Superior temporal gyrus (tissue), 1 donor: Measurements from ENCODE around the gene BCORL1.

Experiments
- DNase-seq: peaks from one replicate; pipeline ENCODE4 v3.0.0-alpha.2; 2016; ENCODE audit errors: extremely low spot score

BCORL1 gene, protein sequence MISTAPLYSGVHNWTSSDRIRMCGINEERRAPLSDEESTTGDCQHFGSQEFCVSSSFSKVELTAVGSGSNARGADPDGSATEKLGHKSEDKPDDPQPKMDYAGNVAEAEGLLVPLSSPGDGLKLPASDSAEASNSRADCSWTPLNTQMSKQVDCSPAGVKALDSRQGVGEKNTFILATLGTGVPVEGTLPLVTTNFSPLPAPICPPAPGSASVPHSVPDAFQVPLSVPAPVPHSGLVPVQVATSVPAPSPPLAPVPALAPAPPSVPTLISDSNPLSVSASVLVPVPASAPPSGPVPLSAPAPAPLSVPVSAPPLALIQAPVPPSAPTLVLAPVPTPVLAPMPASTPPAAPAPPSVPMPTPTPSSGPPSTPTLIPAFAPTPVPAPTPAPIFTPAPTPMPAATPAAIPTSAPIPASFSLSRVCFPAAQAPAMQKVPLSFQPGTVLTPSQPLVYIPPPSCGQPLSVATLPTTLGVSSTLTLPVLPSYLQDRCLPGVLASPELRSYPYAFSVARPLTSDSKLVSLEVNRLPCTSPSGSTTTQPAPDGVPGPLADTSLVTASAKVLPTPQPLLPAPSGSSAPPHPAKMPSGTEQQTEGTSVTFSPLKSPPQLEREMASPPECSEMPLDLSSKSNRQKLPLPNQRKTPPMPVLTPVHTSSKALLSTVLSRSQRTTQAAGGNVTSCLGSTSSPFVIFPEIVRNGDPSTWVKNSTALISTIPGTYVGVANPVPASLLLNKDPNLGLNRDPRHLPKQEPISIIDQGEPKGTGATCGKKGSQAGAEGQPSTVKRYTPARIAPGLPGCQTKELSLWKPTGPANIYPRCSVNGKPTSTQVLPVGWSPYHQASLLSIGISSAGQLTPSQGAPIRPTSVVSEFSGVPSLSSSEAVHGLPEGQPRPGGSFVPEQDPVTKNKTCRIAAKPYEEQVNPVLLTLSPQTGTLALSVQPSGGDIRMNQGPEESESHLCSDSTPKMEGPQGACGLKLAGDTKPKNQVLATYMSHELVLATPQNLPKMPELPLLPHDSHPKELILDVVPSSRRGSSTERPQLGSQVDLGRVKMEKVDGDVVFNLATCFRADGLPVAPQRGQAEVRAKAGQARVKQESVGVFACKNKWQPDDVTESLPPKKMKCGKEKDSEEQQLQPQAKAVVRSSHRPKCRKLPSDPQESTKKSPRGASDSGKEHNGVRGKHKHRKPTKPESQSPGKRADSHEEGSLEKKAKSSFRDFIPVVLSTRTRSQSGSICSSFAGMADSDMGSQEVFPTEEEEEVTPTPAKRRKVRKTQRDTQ (N-terminal part only)

DNA sequence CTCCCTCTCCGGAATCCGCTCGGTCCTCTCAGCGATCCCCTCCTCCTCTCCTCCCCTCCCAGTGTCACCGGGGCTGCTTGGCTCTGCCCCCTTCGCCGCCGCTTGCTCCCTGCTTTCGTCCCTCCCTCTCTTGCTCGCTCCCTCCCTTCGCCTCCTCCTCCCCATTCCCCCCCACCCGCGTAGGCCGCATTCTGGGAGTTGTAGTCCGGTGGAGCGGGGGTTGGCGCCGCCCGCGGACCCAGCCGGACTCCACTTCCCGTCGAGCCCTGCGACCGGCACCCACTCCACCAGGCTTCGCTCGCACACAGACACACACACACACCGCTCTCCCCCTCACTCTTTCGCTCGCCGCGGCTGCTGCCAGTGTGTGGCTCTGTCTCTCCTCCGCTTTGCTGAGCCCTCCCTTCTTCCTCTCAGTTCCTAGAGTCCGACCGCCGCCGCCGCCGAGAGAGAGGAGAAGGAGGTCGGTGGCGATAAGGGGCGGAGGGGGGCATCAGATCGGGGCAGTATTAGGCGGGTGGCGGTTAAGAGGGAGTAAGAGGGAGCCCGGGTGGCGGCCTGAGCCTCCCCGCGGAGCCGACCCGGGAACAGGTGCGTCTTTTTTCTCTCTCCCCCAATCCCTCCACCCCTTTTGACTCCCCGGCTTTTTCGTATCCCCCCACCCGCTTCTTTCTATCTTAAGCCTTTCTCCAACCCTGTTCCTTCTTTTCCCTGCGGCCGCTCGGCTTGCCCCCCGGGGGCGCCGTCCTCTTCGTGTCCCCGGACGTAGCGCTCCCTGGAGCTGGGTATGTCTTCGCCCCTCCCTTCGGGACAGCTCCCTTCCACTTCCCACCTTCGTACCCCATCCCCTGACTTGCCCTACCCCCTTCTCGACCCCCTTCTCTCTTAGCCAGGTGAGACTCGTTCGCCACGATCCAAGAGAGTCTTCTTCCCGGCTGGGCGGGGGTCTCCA, at the start of gene BCORL1:
Gene BCORL1, plus strand, starts transcription at position 336 of the 952 bp plus-strand sequence. CDS start 22,597 bp downstream, outside the sequence.
- peak; percentile 88 for DNase-seq

DNA sequence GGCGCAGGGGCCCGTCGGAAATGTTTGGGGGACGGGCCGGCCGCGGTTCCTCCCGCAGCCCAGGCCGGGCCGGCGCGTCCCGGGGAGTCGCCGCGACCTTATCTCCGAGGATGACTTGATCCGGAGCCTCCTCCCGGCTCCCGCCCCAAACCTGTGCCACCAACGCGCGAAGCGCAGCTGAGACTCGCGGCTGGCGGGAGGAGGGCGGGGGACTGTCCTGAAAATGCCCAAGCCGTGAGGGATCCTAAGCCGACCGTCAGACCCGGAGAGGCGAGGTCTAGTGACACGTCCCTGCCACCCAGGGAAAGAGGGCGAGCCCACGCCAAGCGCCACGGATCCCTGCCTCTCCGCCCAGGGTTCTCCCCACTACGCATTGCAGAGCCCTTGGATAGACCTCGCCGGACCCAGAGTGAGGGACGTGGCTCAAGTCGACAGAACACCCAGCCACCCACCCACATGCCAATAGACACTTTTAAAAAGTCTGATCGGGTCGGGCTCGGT, 49.6 kb upstream of the BCORL1 start:
- DNase-seq: peak; percentile 8

DNA sequence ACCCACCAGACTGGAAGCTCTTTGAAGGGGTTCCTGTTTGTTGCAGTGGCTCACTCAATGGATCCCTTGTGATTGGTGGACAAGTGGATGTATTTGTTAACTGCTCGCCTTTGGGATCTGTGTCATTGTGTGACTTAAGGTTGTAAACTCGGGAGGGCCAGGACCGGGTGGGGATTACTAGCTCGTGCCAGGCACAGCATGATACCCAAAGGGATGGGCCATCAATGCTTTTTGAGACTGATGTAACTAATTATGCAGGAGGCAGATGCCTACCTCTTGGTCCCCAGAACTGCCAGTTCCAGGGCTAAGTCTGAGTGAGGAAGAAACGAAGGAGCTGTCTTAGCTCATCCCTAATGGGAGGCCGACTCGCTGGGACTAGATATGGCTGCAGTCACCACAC, 48.7 kb upstream of the BCORL1 start:
- DNase-seq: peak; percentile 21

DNA sequence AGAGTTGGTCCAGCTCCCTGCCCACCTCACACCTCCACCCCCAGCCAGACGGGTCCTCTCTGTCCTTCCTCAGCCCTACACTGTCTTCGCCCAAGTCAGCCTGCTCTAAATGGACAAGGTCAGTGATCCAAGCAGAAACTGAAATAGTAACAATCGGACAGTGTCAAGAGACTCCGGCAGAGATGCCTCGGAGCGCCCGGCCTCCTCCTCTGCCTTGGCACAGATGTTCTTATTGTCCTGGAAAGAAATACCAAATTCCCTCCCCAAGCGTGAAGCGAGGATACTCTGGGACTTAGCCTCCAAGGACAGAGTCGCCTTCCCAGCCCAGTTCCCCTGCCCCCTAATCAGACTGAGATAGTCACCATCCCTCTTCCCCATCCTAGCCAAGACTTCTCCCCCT, 48.0 kb upstream of the BCORL1 start:
- DNase-seq: no peak

DNA sequence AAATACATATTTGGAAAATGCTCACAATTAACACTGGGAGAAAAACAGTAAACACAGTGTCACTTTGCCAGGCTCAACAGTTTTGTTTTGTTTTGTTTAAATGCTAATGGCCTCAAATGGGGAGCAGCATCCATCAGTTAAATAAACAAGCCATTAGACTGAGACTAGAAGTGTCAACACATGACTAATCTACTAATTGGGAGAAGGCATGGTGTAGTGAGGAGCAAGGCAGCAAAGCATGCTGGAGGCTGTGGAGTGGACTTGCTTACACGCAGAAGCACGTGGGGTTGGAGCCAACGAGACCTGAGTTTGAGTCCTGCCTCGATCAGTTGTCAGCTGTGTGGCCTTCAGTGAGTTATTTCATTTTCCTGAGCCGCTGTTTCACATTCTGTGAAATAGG, 47.5 kb upstream of the BCORL1 start:
- no peak for DNase-seq

DNA sequence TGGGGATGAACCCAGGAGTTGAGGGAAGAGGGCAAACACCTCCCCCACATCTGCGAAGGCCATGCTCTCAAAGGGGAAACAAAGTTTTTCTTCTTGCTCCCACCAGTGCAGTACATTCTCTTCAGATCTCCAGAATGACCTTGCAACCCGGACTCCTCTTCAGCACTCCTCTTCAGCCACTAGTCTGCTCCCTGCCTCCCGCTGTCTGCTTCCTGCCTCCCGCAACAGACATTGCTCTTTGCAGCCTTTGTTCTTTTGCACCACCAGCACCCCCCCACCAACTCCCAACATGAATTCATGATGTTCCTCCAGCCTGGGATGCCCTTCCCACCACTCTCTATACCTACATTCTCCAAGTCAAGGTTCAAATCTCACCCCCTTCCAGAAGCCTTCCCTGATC, 44.4 kb upstream of the BCORL1 start:
- peak; percentile 6 for DNase-seq

DNA sequence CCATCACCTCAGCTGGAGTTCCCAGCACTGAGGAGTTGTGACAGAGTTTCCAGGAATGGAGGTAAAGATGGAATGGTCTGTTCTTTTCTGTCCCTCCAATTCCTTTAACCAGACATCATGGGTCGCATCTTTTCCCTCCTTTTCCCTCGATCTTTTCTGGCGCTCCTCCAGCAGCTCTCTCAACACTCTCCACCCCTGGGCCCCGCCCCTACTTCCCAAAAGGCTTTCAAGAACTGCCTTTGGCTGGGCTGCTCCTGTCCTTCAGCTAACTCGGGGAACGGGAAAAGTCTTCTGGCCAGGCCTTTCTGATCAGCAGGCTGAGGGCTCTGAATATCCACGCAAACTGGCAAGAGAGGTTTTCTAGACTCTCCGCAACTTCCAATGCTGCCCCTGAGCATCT, 42.4 kb upstream of the BCORL1 start:
- DNase-seq: no peak

DNA sequence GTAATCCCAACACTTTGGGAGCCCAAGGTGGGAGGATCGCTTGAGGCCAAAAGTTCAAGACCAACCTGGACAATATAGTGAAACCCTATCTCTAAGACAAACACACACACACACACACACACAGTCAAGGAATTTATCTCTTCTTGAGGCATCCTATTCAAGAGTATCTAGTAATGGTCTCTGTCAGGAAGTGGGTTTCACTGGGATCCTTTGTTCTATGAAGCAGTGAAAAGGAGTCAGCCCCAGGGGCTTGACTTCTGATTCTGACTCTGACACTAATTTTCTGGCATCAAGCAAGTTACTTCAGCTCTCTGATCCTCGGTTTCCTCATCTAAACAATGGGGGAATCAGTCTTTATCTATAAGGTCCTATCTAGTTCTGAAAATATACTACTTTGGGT, 41.7 kb upstream of the BCORL1 start:
- DNase-seq: no peak

DNA sequence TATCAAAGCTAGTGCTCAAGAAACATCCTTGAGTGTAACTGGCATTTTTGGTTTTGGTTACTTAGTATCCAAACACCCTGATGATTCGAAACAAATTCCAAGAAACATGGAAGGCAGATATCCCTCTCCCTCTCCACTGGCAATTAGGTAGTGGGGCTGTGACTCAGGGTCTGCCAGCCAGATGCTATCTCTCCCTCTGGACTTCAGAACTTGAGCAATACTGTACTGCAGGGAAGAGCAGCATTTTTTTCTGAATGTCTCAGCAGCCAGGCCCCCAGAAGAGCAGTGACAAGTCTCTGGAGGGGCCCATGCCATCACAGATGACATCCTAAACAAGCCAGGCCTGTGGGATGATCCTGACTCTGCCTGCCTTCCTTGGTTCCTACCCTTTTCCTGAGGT, 37.3 kb upstream of the BCORL1 start:
- no peak for DNase-seq

DNA sequence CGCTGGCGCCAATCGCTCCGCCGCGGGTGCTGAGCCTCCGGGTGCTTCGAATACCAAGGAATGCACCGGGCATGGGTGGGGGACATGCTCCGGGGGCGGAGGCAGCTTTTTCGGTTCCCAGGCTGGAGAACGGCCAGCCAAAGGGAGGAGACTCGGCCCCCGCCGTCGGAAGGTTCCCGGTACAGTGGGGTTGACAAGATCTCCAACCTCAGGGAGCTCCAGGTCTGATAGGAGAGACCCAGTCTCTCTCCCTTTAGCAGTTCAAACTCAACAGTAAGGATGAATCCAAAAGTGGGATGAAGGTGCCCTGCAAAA, 29.1 kb upstream of the BCORL1 start:
- DNase-seq: no peak

DNA sequence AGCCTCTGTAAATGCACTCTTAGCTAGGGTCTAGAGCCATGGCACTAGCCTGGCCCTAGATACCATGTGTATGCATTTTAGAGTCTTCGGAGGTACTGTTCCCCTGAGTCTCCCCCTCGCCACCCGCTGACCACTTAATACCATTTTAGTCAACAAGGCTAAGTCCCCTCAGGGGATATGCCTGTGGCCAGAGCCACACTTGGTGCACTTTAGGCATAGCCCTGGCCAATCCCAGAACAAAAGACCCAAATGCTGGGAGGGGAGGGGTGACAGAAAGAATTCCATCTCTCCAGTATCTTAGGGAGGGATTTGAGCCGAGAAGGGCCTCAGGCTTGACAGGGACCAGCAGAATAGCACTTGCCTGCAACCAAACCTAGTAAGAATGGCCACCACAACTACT, 28.6 kb upstream of the BCORL1 start:
- DNase-seq: no peak

DNA sequence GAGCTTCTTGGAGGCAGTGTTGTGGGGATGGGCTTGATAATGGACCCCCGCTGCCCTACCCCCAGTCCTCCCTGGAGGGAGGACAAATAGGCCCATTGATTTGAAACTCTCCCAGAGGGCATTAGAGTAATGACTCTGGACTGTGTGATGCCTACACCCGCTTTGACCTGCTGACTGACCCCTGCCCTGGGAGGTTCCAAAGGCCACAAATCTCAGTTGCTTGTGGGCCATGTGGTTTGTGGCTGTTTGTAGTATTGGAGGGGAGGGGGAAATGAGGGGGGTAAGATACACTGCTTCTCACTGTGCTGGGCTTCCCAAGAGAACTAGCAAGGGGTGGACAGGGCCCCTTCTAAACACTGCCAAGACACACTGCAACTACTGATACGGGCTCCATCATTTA, 27.6 kb upstream of the BCORL1 start:
- DNase-seq: no peak

DNA sequence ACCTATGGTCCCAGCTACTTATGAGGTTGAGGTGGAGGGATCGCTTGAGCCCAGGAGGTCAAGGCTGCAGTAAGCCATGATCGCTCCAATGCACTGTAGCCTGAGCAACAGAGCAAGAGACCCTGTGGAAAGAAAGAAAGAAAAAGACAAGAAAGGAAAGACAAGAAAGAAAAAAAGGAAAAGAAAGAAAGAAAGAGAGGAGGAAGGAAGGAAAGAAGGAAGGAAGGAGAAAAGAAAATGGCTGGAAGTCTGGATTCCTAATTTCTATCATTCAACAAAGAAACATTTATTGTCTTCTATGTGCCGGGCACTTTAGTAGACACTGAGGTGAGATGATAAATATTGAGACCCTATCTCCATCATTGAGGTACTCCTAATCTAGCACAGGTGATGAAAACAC, 26.8 kb upstream of the BCORL1 start:
- no peak for DNase-seq

DNA sequence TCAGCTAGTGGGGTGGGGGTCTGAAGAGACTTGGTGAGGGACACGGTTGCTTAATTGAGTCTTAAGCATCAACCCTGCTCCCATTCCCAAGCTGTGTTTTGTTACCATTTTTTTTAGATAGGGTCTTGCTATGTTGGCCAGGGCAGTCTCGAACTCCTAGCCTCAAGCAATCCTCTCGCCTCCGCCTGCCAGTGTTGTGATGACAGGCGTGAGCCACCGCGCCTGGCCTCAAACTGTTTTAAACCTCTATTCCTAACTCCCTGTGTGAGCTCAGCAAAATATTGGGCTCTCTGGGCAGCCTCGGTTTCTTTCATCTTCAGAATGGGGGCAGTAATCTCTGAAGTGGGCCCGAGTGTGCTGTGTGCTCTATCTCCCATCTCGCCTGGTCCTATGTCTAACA, 26.3 kb upstream of the BCORL1 start:
- no peak for DNase-seq

DNA sequence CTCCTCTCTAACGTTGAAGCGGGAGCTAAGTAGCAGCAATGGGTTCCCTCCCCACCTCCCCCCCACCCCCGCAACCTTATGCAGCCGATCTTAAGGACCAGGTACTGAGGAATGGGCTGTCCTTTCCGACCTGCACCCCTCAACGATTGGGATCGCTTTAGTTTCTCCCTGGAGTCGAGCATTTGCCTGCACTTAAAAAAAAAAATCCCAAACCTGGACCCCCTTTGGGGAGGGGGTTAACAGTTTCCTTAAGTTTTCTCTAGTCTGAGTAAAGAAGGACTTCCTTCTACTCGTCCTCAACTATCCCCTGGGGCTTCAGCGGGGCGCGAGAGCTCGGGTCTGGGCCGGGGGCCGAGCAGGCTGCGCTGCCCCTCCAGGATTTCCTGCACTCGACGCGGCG, 25.7 kb upstream of the BCORL1 start:
- no peak for DNase-seq

DNA sequence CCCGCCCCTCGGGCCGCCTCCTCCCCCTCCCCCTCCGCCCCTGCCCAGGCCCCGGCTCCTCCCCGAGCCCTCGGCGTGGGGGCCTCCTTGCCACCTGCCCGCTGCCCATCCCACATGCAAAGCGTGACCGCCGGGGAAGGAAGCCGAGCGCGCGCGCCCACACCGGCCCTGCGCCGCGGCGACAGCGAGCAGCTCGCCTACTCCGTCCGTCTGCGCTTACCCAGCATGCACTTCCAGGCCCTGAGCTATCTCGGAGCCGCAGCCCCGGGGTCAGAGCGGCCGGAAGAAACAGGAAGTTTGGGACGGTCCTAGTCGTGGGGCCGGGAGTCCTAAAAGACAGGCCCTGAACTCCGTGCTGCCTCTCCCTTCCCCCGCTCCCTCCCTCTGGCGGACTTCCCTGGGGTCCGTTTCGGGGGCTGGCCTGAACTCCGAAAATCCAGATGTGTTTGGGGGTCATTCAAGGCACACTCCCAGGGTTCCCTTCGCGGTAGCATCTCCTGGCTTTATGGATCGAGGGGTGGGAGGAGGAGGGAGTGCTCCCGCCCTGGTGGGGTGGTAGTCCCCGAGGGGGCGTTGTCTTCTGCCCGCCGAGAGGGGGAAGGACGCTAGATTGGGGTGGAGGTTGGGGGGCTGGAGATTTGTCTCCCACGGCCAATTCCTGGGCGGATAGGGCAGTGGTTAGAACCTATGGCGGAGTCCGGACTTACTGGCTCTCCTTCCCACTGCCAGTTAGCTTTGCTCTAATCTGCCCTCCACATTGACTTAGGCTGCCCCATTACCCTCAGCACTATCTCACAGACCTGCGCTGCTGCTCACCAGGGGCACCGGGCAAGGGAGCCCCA, 25.0 kb upstream of the BCORL1 start:
- DNase-seq: no peak

DNA sequence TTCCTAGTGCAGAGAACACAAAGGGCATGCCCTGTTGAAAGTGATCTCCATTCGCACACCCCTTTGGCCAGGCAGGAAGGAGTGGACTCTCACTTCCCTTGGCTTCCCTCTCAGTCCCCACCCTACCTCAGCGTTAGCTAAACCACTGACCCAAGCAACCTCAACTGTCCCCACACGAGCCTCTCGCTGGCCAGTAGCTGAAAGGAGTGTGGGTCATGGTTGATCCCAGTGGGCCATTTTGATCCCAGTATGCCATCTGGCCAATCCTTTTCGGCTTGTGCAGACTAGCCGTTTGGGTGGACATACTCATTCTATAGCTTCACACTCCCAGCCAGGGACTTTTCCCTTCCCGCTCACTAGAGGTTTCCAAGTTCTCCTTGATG, 24.4 kb upstream of the BCORL1 start:
- no peak for DNase-seq

DNA sequence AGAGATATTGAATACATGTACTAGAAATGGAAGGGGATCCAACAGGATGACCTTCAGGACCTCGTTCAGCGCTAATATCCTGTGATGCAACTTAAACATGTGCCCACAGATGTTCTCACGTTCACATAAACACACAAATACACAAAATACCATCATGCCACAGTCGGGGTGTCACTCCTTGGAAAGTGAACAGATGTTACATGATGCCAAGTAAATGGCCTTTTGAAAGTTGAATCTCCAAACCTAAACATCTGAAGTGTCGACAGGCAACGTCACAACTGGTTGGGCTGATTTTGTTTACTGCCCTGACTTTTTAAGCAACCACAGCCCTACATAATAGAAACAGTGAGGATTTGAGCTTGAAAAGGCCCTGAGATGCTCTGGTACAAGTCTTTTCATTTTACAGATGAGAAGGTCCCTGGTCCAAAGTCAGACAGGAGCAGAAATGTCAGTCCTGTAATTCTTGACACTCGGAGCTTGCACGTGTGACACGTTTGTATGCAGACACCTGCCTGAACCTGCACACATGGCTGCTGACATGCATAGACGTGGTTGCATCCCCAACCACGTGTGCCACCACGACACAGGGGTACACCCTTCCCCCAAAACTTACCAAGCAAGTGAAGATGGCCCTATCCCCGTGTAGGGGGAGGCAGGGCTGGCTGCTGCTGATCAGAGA, 23.5 kb upstream of the BCORL1 start:
- DNase-seq: no peak

DNA sequence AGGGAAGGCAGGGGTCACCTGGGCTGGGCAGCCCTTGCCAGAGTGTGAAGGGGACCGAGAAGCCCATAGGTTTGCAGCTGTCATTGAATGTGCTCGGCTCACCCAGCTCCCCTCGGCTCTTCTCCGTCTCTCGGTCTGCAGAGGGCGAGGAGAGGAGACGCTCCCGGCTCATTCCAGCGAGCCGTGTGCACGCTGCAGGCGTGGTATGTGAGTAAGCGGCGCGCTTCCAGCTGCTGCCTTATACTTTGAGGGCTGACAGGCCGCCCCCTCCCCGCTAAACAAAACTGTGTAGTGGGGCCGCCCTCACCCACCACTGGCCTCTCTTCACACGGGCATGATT, 23.0 kb upstream of the BCORL1 start:
- DNase-seq: no peak
